Nephron progenitor cell (in vitro differentiated cells): ENCODE results near the gene NAXD.

Experiments
- DNase-seq: peaks from one replicate; pipeline ENCODE4 v3.0.0; 2021
- H3K27ac Mint-ChIP-seq: 2 replicates; pipeline ENCODE4 v1.8.0; 2021; ENCODE audit warnings: mild to moderate bottlenecking, moderate library complexity, mixed read lengths
- H3K27me3 Mint-ChIP-seq: 2 replicates; pipeline ENCODE4 v1.8.0; 2021; ENCODE audit warnings: mild to moderate bottlenecking, low read depth, mixed read lengths; ENCODE audit not compliant: poor library complexity
- H3K36me3 Mint-ChIP-seq: 2 replicates; pipeline ENCODE4 v1.8.0; 2021; ENCODE audit warnings: low read depth, mixed read lengths
- H3K4me1 Mint-ChIP-seq: 2 replicates; pipeline ENCODE4 v1.8.0; 2021; ENCODE audit warnings: mixed read lengths
- H3K4me3 Mint-ChIP-seq: 2 replicates; pipeline ENCODE4 v1.8.0; 2021; ENCODE audit warnings: mild to moderate bottlenecking, moderate library complexity, mixed read lengths
- H3K9me3 Mint-ChIP-seq: 2 replicates; pipeline ENCODE4 v1.8.0; 2021; ENCODE audit warnings: mild to moderate bottlenecking, moderate library complexity, mixed read lengths
- TF ChIP-seq, protein P1 (sequence below): fragments of 200-600 bp; sonication (generic); IDR thresholded peaks from 2 replicates; pipeline ENCODE4 v1.5.0; 2021; ENCODE audit warnings: antibody characterized with exemption

The NAXD gene

DNA sequence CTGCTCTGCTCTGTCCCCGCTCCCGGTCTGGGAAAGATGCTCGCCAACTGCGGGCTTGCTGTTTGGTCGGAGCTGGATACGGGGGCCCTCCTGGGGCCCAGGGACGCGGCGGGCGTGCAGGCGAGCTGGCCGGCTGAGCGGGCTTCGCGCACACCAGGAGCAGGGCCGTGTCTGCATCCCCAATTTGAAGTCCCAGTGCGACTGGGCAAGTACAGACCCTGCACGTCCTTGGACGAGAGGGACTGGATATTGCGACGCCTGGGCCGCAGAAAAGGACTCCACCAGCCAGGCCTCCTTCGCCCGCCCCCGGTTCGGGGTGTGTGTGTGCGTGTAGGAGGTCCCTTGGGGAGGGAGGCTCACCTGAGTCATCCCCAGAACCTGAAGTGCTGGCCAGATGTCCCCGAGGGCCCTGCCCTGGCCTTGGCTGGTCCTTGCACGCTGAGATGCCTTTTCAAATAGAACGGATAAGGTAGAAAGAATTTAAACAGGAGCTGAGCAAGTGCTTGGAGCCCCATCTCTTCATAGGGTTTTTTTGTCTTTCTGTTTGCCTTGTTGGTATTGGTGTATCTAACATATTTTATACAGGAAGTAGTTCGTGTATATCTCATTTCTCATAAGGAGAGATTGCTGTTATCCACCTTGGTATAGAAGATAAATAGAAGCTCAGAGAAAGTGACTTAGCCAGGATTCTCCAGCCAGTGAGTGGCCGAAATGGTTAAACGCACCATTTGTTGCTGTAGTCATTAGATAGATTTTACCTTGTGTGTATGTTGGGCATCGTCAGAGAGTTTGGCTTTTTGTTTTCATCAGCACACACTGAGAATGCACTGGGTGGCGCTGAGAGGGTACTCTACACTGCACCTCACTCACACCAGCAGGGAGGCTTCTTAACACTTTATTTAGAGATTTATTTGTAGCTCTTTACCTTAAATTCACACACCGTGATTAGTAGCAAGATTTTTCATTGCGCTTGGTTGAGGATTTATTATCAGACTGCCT is 1.1 kb downstream of the NAXD start:
- Mint-ChIP-seq H3K4me3 (peak overlapping the region; percentile 84), H3K36me3 (peaks cover 15% of the 10 kb centered on the region), H3K9me3 (peaks cover 25% of the 10 kb centered on the region), H3K4me1 (peaks cover 34% of the 10 kb centered on the region), H3K27ac (peak overlapping the region; percentile 78), H3K27me3 (peaks cover 19% of the 10 kb centered on the region)
- no peak for DNase-seq
- TF ChIP-seq, protein P1, sequence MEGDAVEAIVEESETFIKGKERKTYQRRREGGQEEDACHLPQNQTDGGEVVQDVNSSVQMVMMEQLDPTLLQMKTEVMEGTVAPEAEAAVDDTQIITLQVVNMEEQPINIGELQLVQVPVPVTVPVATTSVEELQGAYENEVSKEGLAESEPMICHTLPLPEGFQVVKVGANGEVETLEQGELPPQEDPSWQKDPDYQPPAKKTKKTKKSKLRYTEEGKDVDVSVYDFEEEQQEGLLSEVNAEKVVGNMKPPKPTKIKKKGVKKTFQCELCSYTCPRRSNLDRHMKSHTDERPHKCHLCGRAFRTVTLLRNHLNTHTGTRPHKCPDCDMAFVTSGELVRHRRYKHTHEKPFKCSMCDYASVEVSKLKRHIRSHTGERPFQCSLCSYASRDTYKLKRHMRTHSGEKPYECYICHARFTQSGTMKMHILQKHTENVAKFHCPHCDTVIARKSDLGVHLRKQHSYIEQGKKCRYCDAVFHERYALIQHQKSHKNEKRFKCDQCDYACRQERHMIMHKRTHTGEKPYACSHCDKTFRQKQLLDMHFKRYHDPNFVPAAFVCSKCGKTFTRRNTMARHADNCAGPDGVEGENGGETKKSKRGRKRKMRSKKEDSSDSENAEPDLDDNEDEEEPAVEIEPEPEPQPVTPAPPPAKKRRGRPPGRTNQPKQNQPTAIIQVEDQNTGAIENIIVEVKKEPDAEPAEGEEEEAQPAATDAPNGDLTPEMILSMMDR = no peak

DNA sequence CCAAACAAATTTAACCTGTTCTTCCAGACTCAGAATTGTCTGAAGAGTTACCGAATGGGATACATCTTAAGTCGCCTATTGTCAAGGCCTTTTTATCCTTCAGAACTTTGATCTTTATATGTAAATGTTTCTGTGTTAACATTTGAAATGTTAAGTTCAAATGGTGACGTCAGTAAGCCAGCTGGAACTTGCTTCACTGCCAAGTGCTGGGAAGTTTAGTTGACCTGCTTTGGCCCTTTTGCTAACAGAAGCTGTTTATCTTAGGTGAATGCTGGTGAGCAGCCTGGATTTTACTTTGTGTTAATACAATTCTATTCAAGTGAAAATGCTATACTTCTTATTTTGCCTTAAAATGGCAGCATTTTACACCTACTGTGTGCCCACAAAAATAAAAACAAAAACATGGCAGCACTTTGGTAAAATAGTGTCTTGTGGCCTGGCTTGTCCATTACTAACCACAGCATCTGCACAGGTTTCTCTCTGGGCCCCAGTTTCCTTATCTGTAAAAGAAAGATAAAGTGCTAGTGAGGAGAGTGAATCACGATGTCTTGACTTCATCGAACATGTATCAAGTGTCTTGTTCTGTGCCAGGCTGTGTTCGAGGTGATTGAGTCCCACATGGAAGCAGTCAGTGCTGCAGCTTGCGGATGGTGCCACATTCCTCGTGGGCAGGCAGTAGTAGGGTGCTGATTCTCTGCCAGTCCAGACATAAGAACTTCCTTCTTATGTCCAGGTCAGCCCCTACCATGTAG is 2.2 kb downstream of the NAXD start:
- TF ChIP-seq, protein P1 = no peak
- H3K4me1 Mint-ChIP-seq = peaks cover 33% of the 10 kb centered on the region
- H3K27ac Mint-ChIP-seq = no peak overlapping the region
- peak overlapping the region; percentile 84 for H3K4me3 Mint-ChIP-seq
- H3K36me3 Mint-ChIP-seq = peaks cover 20% of the 10 kb centered on the region
- H3K9me3 Mint-ChIP-seq = peaks cover 25% of the 10 kb centered on the region
- DNase-seq = no peak
- peaks cover 13% of the 10 kb centered on the region for H3K27me3 Mint-ChIP-seq

DNA sequence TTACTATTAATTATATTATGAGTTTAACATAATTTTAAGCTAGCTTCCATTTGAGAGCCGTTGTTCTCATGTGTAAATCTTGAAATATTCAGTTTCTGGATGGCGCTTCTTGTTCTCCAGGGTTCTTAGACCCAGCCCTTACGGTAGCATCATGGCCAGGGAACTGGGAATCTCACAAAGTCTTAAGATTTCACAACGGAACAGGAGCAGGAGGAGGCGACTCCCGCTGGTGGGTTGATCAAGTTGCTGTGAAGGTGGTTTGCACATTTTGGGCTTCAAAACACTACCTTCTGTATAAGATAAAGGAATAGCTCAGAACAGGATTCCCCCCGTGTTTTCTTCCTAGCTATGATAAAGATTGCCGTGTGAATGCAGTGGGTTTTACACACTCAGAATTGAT is 2.8 kb downstream of the NAXD start:
- Mint-ChIP-seq H3K27ac (no peak overlapping the region), H3K9me3 (peaks cover 19% of the 10 kb centered on the region), H3K36me3 (peaks cover 25% of the 10 kb centered on the region), H3K27me3 (peaks cover 7% of the 10 kb centered on the region), H3K4me1 (peaks cover 33% of the 10 kb centered on the region), H3K4me3 (no peak overlapping the region)
- TF ChIP-seq, protein P1 = no peak
- no peak for DNase-seq

DNA sequence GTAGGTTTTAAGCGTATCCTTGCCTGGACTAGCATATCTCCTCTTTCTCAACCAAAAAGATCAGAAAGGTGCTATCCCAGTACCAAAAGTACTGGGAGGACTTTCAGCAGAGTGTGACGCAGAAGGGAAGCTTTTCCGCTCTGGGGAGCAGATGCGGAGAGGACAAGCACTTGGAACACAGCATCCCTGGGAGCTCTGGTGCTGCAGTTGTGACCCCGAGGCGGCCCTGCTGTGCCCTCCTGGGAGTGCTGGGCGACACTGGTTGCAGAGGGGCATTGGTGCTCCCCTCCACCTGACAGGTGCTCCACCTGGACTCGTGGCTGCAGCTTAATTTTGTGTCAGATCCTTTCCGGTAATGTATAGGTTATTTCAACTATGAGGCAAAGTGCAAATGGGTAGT is 3.4 kb downstream of the NAXD start:
- DNase-seq = no peak
- no peak overlapping the region for H3K4me3 Mint-ChIP-seq
- H3K27ac Mint-ChIP-seq = no peak overlapping the region
- TF ChIP-seq, protein P1 = no peak
- H3K27me3 Mint-ChIP-seq = peaks cover 3% of the 10 kb centered on the region
- peaks cover 33% of the 10 kb centered on the region for H3K4me1 Mint-ChIP-seq
- H3K9me3 Mint-ChIP-seq = peaks cover 15% of the 10 kb centered on the region
- H3K36me3 Mint-ChIP-seq = peaks cover 21% of the 10 kb centered on the region

DNA sequence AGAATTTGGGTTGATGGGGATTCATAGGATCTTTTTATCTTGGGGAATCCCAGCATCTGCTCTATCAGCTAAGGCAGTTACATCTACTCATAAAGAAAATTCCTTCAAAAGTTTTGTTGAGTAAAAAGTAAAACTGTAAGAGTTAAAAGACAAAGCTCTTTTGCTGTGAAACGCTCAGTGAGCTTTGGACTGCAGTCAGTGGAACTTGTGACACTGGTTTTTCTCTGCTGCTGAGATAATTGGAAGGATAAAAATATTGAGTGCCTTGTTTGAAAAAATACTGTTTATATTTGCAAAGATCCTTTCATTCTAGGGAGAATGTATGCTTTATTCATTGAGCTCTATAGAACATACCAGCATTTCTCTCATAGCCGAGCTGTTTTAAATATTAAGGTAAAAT is 5.3 kb downstream of the NAXD start:
- H3K9me3 Mint-ChIP-seq = no peaks in the 10 kb centered on the region
- H3K4me1 Mint-ChIP-seq = peaks cover 41% of the 10 kb centered on the region
- no peak for DNase-seq
- H3K36me3 Mint-ChIP-seq = peaks cover 17% of the 10 kb centered on the region
- H3K4me3 Mint-ChIP-seq = no peak overlapping the region
- H3K27me3 Mint-ChIP-seq = no peaks in the 10 kb centered on the region
- H3K27ac Mint-ChIP-seq = no peak overlapping the region
- TF ChIP-seq, protein P1 = no peak
